GM23338 (cell line): ENCODE measurements around the gene PSEN2. TPM values are rescaled to one million over a fixed set of nuclear protein-coding genes. Genes with fewer than 3 reads are reported as not detected.

Experiments
- ATAC-seq: fragments of 200-7000 bp; cut with Tn5 transposase; 3 replicates; pipeline ENCODE4 v1.9.1; 2020
- DNase-seq: peaks from one replicate; pipeline ENCODE4 v3.0.0-alpha.2; 2015; ENCODE audit warnings: low spot score
- H2AFZ ChIP-seq: fragments of 200-600 bp; sonication (generic); 2 replicates; pipeline ENCODE4 v1.8.0; 2016; ENCODE audit warnings: antibody characterized with exemption, mild to moderate bottlenecking, moderate library complexity
- H3F3A ChIP-seq: fragments of 200-600 bp; sonication (generic); replicated peaks from 2 replicates; pipeline ENCODE4 v1.8.0; 2017; ENCODE audit warnings: antibody characterized with exemption, mixed run types, low read depth
- H3K27ac ChIP-seq: fragments of 200-600 bp; sonication (generic); 2 replicates; pipeline ENCODE4 v1.6.1; 2016; ENCODE audit warnings: low read depth
- H3K27me3 ChIP-seq: fragments of 200-600 bp; sonication (generic); 2 replicates; pipeline ENCODE4 v1.8.0; 2016; ENCODE audit warnings: mild to moderate bottlenecking, mixed run types, moderate library complexity; ENCODE audit not compliant: insufficient read depth
- H3K36me3 ChIP-seq: fragments of 200-600 bp; sonication (generic); 2 replicates; pipeline ENCODE4 v1.8.0; 2016; ENCODE audit warnings: mild to moderate bottlenecking; ENCODE audit not compliant: insufficient read depth
- H3K4me1 ChIP-seq: fragments of 200-600 bp; sonication (generic); 2 replicates; pipeline ENCODE4 v1.8.0; 2016; ENCODE audit warnings: mild to moderate bottlenecking, moderate library complexity; ENCODE audit not compliant: insufficient read depth
- H3K4me2 ChIP-seq: fragments of 200-600 bp; sonication (generic); 2 replicates; pipeline ENCODE4 v1.7.1; 2017; ENCODE audit warnings: mixed run types
- H3K4me3 ChIP-seq: fragments of 200-600 bp; sonication (generic); 2 replicates; pipeline ENCODE4 v1.6.1; 2016; ENCODE audit warnings: mixed run types
- H3K79me2 ChIP-seq: fragments of 200-600 bp; sonication (generic); replicated peaks from 2 replicates; pipeline ENCODE4 v1.8.0; 2017; ENCODE audit warnings: mild to moderate bottlenecking; ENCODE audit not compliant: insufficient read depth
- H3K9me2 ChIP-seq: fragments of 200-600 bp; sonication (generic); 2 replicates; pipeline ENCODE4 v1.8.0; 2017; ENCODE audit not compliant: insufficient read depth
- H4K20me1 ChIP-seq: fragments of 200-600 bp; sonication (generic); replicated peaks from 2 replicates; pipeline ENCODE4 v1.8.0; 2017; ENCODE audit warnings: mild to moderate bottlenecking; ENCODE audit not compliant: insufficient read depth
- H3K27ac Mint-ChIP-seq: 2 replicates; pipeline ENCODE4 v1.8.0; 2020; ENCODE audit warnings: inconsistent platforms, mild to moderate bottlenecking, moderate library complexity, mixed read lengths
- H3K27me3 Mint-ChIP-seq: 3 replicates; pipeline ENCODE4 v1.8.0; 2022; ENCODE audit warnings: low read depth, mild to moderate bottlenecking, moderate library complexity, mixed read lengths, inconsistent platforms; ENCODE audit not compliant: insufficient read depth, poor library complexity
- H3K36me3 Mint-ChIP-seq: 3 replicates; pipeline ENCODE4 v1.8.0; 2021; ENCODE audit warnings: low read depth, mild to moderate bottlenecking, inconsistent platforms, moderate library complexity, mixed read lengths
- H3K4me1 Mint-ChIP-seq: 3 replicates; pipeline ENCODE4 v1.8.0; 2020; ENCODE audit warnings: mild to moderate bottlenecking, inconsistent platforms, mixed read lengths
- H3K4me3 Mint-ChIP-seq: 3 replicates; pipeline ENCODE4 v1.8.0; 2021; ENCODE audit warnings: moderate library complexity, mild to moderate bottlenecking, inconsistent platforms, mixed read lengths
- H3K9me3 Mint-ChIP-seq: 3 replicates; pipeline ENCODE4 v1.8.0; 2020; ENCODE audit warnings: moderate library complexity, mild to moderate bottlenecking, inconsistent platforms, mixed read lengths
- CREB1 ChIP-seq: fragments of 250-450 bp; sonication (Bioruptor Pico); IDR thresholded peaks from 2 replicates; pipeline ENCODE4 v1.5.0; 2020; ENCODE audit warnings: low read depth, mild to moderate bottlenecking, moderate library complexity
- ETS1 ChIP-seq: IDR thresholded peaks from 2 replicates; pipeline ENCODE4 v1.6.1; 2016; ENCODE audit warnings: antibody characterized with exemption
- JUNB ChIP-seq: IDR thresholded peaks from one replicate; pipeline ENCODE4 v1.6.1; 2016; ENCODE audit warnings: antibody characterized with exemption; ENCODE audit not compliant: unreplicated experiment
- STAT1 ChIP-seq: IDR thresholded peaks from one replicate; pipeline ENCODE4 v1.6.1; 2016; ENCODE audit warnings: antibody characterized with exemption; ENCODE audit not compliant: unreplicated experiment
- ZNF331 ChIP-seq: fragments of 250-450 bp; sonication (Bioruptor Pico); IDR thresholded peaks from 2 replicates; pipeline ENCODE4 v1.5.0; 2020; ENCODE audit warnings: low read depth, mild to moderate bottlenecking, moderate library complexity
- polyA plus RNA-seq: library from polyadenylated mRNA; unstranded; fragments of >200 nt; fragmentation: Nextera tagmentation; extraction: Ambion mirVana; gene quantifications from 2 replicates; pipeline ENCODE4 v1.2.1, GENCODE V29; 2016
- total RNA-seq: library from RNA; depleted of rRNA; stranded (reverse); fragments of >200 nt; shearing (Covaris generic); gene quantifications from 2 replicates; pipeline ENCODE4 v1.2.3, GENCODE V29; 2014
- TF ChIP-seq, protein P1 (sequence below): fragments of 250-450 bp; sonication (Bioruptor Pico); IDR thresholded peaks from 2 replicates; pipeline ENCODE4 v1.5.0; 2020; ENCODE audit warnings: mild to moderate bottlenecking, moderate library complexity

The PSEN2 gene
- total and polyA plus RNA-seq, 2 experiments from 2014 or later, result 10.0 to 22.1 TPM

DNA sequence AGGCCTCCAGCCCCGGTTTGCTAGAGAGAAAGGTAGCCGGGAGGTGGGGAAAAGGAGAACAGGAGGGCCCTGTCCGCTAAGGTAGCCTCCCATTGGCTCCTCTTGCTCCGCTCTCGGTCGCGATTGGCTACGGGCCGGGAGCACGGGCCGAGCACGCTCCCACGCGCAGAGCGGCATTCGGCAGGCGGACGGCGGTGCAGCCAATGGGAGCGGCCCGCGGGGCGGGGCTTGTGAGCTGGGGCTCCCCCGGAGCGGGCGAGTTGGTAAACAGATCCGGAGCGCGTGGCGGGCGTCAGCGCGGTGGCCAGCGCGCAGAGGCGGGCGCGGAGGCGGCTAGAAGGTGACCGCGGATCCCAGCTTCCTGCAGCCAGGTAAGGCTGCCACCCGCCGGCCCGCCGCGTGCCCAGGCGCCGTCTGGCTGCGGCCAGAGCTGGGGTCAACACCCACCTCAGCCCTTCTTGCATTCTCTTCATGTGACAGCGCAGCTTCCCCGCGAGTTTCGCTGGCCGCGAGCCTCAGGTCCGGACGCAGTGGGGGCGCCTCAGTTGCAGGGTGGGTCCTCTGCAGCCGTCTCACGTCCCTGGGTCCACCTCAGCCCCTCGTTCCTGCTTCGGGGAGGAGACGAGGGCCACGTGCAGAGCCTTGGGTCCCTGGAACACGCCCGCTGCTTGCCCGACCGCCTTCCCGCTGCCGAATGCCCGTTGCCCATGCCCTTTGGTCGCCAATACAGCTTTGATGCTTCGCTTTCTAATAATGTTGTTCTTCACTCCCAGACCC is 69.8 kb downstream of the PSEN2 start, which contains the start of gene COQ8A (continued):
- TF ChIP-seq, protein P1, sequence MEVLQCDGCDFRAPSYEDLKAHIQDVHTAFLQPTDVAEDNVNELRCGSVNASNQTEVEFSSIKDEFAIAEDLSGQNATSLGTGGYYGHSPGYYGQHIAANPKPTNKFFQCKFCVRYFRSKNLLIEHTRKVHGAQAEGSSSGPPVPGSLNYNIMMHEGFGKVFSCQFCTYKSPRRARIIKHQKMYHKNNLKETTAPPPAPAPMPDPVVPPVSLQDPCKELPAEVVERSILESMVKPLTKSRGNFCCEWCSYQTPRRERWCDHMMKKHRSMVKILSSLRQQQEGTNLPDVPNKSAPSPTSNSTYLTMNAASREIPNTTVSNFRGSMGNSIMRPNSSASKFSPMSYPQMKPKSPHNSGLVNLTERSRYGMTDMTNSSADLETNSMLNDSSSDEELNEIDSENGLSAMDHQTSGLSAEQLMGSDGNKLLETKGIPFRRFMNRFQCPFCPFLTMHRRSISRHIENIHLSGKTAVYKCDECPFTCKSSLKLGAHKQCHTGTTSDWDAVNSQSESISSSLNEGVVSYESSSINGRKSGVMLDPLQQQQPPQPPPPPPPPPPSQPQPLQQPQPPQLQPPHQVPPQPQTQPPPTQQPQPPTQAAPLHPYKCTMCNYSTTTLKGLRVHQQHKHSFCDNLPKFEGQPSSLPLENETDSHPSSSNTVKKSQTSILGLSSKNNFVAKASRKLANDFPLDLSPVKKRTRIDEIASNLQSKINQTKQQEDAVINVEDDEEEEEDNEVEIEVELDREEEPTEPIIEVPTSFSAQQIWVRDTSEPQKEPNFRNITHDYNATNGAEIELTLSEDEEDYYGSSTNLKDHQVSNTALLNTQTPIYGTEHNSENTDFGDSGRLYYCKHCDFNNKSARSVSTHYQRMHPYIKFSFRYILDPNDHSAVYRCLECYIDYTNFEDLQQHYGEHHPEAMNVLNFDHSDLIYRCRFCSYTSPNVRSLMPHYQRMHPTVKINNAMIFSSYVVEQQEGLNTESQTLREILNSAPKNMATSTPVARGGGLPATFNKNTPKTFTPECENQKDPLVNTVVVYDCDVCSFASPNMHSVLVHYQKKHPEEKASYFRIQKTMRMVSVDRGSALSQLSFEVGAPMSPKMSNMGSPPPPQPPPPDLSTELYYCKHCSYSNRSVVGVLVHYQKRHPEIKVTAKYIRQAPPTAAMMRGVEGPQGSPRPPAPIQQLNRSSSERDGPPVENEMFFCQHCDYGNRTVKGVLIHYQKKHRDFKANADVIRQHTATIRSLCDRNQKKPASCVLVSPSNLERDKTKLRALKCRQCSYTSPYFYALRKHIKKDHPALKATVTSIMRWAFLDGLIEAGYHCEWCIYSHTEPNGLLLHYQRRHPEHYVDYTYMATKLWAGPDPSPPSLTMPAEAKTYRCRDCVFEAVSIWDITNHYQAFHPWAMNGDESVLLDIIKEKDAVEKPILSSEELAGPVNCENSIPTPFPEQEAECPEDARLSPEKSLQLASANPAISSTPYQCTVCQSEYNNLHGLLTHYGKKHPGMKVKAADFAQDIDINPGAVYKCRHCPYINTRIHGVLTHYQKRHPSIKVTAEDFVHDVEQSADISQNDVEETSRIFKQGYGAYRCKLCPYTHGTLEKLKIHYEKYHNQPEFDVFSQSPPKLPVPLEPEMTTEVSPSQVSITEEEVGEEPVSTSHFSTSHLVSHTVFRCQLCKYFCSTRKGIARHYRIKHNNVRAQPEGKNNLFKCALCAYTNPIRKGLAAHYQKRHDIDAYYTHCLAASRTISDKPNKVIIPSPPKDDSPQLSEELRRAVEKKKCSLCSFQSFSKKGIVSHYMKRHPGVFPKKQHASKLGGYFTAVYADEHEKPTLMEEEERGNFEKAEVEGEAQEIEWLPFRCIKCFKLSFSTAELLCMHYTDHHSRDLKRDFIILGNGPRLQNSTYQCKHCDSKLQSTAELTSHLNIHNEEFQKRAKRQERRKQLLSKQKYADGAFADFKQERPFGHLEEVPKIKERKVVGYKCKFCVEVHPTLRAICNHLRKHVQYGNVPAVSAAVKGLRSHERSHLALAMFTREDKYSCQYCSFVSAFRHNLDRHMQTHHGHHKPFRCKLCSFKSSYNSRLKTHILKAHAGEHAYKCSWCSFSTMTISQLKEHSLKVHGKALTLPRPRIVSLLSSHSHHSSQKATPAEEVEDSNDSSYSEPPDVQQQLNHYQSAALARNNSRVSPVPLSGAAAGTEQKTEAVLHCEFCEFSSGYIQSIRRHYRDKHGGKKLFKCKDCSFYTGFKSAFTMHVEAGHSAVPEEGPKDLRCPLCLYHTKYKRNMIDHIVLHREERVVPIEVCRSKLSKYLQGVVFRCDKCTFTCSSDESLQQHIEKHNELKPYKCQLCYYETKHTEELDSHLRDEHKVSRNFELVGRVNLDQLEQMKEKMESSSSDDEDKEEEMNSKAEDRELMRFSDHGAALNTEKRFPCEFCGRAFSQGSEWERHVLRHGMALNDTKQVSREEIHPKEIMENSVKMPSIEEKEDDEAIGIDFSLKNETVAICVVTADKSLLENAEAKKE (CRISPR knock-in tag), result no peak
- peak; percentile 71 for TF ChIP-seq CREB1 (CRISPR knock-in tag)
- no peak for TF ChIP-seq ZNF331 (CRISPR knock-in tag)
- TF ChIP-seq JUNB, result no peak
- TF ChIP-seq ETS1, result no peak
- no peak for TF ChIP-seq STAT1

GRCh38 chr1:226940806-226941067 is 70.3 kb downstream of the PSEN2 start:
- H2AFZ ChIP-seq, result peak overlapping the region; percentile 78; the same call in 1 of the 2 replicates
- no peaks in the 10 kb centered on the region for H3K9me2 ChIP-seq
- TF ChIP-seq JUNB, result no peak
- no peak for TF ChIP-seq ETS1
- H3K27me3 ChIP-seq, result 0 out of 2 replicates have a peak, but pooled peaks cover 4% of the 10 kb centered on the region
- peak overlapping the region; percentile 76 for H3K4me3 ChIP-seq
- peaks cover 62% of the 10 kb centered on the region for H3K4me1 Mint-ChIP-seq
- DNase-seq (no peak), ATAC-seq (no peak)
- H3K27ac Mint-ChIP-seq, result no peak overlapping the region; the same call in 1 of the 2 replicates
- H3K79me2 ChIP-seq, result peaks cover 43% of the 10 kb centered on the region
- H3K36me3 Mint-ChIP-seq, result peaks cover 3% of the 10 kb centered on the region; the same call in 1 of the 3 replicates
- H4K20me1 ChIP-seq, result peaks cover 3% of the 10 kb centered on the region; the same call in 1 of the 2 replicates
- no peak overlapping the region for H3K27ac ChIP-seq
- peak overlapping the region; percentile 94 for H3K4me2 ChIP-seq
- H3K27me3 Mint-ChIP-seq, result peaks cover 22% of the 10 kb centered on the region
- 0 out of 2 replicates have a peak, but pooled peaks cover 5% of the 10 kb centered on the region for H3F3A ChIP-seq
- H3K4me1 ChIP-seq, result peaks cover 37% of the 10 kb centered on the region
- peak overlapping the region; percentile 89 for H3K4me3 Mint-ChIP-seq
- no peaks in the 10 kb centered on the region; the same call in 2 of the 3 replicates for H3K9me3 Mint-ChIP-seq
- no peaks in the 10 kb centered on the region for H3K36me3 ChIP-seq
